ENCODE results near the gene GLCE.

The GLCE gene

GRCh38 chr15:69128667-69129311 is 31.6 kb upstream of the GLCE start:
- DNase-seq (ENCODE audit: low read depth): no peak
- no peak overlapping the region for H3K4me3 ChIP-seq (ENCODE audit: low read depth, low read length)
- no peak for TF ChIP-seq CTCF (IDR thresholded peaks at IDR 0.05; ENCODE audit: low read depth, low read length, missing control alignments)

GRCh38 chr15:69131362-69132220 is 28.8 kb upstream of the GLCE start:
- no peak overlapping the region for H3K4me3 ChIP-seq (ENCODE audit: low read depth, low read length)
- no peak for TF ChIP-seq CTCF (IDR thresholded peaks at IDR 0.05; ENCODE audit: low read depth, low read length, missing control alignments)
- DNase-seq (ENCODE audit: low read depth): no peak

GRCh38 chr15:69132430-69132829 is 28.0 kb upstream of the GLCE start:
- no peak for TF ChIP-seq CTCF (IDR thresholded peaks at IDR 0.05; ENCODE audit: low read depth, low read length, missing control alignments)
- DNase-seq (ENCODE audit: low read depth): no peak
- no peak overlapping the region for H3K4me3 ChIP-seq (ENCODE audit: low read depth, low read length)

- no peak overlapping the region for H3K4me3 ChIP-seq (ENCODE audit: low read depth, low read length)
- no peak for TF ChIP-seq CTCF (IDR thresholded peaks at IDR 0.05; ENCODE audit: low read depth, low read length, missing control alignments)
- no peak for DNase-seq (ENCODE audit: low read depth)
Observed at GRCh38 chr15:69132977-69133861, 27.2 kb upstream of the GLCE start.

- H3K4me3 ChIP-seq (ENCODE audit: low read depth, low read length): no peak overlapping the region
- DNase-seq (ENCODE audit: low read depth): no peak
- TF ChIP-seq CTCF (IDR thresholded peaks at IDR 0.05; ENCODE audit: low read depth, low read length, missing control alignments): no peak
Observed at GRCh38 chr15:69133862-69134519, 26.4 kb upstream of the GLCE start.

- no peak for DNase-seq (ENCODE audit: low read depth)
- TF ChIP-seq CTCF (IDR thresholded peaks at IDR 0.05; ENCODE audit: low read depth, low read length, missing control alignments): no peak
- H3K4me3 ChIP-seq (ENCODE audit: low read depth, low read length): no peak overlapping the region
Observed at GRCh38 chr15:69134791-69135190, 25.6 kb upstream of the GLCE start.

Measured in GM12864 (cell line).